HUES64 (cell line): ENCODE measurements around the gene GLI3.
A peak's percentile ranks its signal among the peaks of the same experiment; 100 is the strongest.

ENCODE experiments used
- H3K27ac ChIP-seq: 2 replicates; pipeline ENCODE4 v1.7.0; 2013; ENCODE audit warnings: low read depth, low read length, inconsistent platforms
- H3K27me3 ChIP-seq: 2 replicates; pipeline ENCODE4 v1.6.1; 2013; ENCODE audit warnings: mild to moderate bottlenecking, low read length; ENCODE audit not compliant: insufficient read depth
- H3K36me3 ChIP-seq: 2 replicates; pipeline ENCODE4 v1.6.1; 2013; ENCODE audit warnings: mild to moderate bottlenecking, low read length; ENCODE audit not compliant: insufficient read depth
- H3K4me1 ChIP-seq: 2 replicates; pipeline ENCODE4 v1.6.1; 2013; ENCODE audit warnings: mild to moderate bottlenecking, low read length, moderate library complexity; ENCODE audit not compliant: insufficient read depth
- H3K4me3 ChIP-seq: 2 replicates; pipeline ENCODE4 v1.5.1; 2013; ENCODE audit warnings: mild to moderate bottlenecking, low read length, moderate library complexity
- H3K9ac ChIP-seq: 2 replicates; pipeline ENCODE4 v1.6.1; 2013; ENCODE audit warnings: mild to moderate bottlenecking, low read depth, low read length
- H3K9me3 ChIP-seq: 2 replicates; pipeline ENCODE4 v1.6.1; 2013; ENCODE audit warnings: low read depth, low read length; ENCODE audit not compliant: insufficient read depth
- WGBS: fragments of 150-250, 120-280 bp; methylation state at CpG from one replicate; pipeline ENCODE4 v1.1.7; 2013; ENCODE audit warnings: missing lambda C conversion rate; 5-methylcytosine and 5-hydroxymethylcytosine counted together

Gene GLI3

GRCh38 chr7:42159130-42159529 is 77.9 kb downstream of the GLI3 start:
- H3K4me1 ChIP-seq = peaks cover 45% of the 10 kb centered on the region
- WGBS = 84% methylated on average over 3 of the region's 3 CpGs
- H3K27ac ChIP-seq = no peak overlapping the region
- no peak overlapping the region for H3K9ac ChIP-seq
- no peaks in the 10 kb centered on the region for H3K27me3 ChIP-seq
- H3K4me3 ChIP-seq = no peak overlapping the region
- no peaks in the 10 kb centered on the region for H3K36me3 ChIP-seq
- no peaks in the 10 kb centered on the region for H3K9me3 ChIP-seq

- 91% methylated on average over 4 of the region's 6 CpGs for WGBS
- H3K4me3 ChIP-seq = no peak overlapping the region
- H3K27me3 ChIP-seq = no peaks in the 10 kb centered on the region
- H3K9me3 ChIP-seq = no peaks in the 10 kb centered on the region
- H3K4me1 ChIP-seq = peaks cover 55% of the 10 kb centered on the region
- no peaks in the 10 kb centered on the region for H3K36me3 ChIP-seq
- H3K27ac ChIP-seq = no peak overlapping the region
- H3K9ac ChIP-seq = no peak overlapping the region
These were observed 79.9 kb downstream of the GLI3 start for GRCh38 chr7:42156967-42157721.

GRCh38 chr7:42156291-42156865 is 80.6 kb downstream of the GLI3 start:
- H3K9me3 ChIP-seq = no peaks in the 10 kb centered on the region
- H3K9ac ChIP-seq = no peak overlapping the region
- H3K27me3 ChIP-seq = no peaks in the 10 kb centered on the region
- peaks cover 59% of the 10 kb centered on the region for H3K4me1 ChIP-seq
- H3K4me3 ChIP-seq = no peak overlapping the region
- H3K36me3 ChIP-seq = no peaks in the 10 kb centered on the region
- 92% methylated on average over 6 of the region's 6 CpGs for WGBS
- H3K27ac ChIP-seq = no peak overlapping the region

- no peak overlapping the region for H3K27ac ChIP-seq
- peaks cover 65% of the 10 kb centered on the region for H3K4me1 ChIP-seq
- H3K27me3 ChIP-seq = no peaks in the 10 kb centered on the region
- WGBS = 88% methylated on average over 7 of the region's 7 CpGs
- no peak overlapping the region for H3K9ac ChIP-seq
- H3K4me3 ChIP-seq = no peak overlapping the region
- no peaks in the 10 kb centered on the region for H3K9me3 ChIP-seq
- H3K36me3 ChIP-seq = no peaks in the 10 kb centered on the region
These were observed 81.3 kb downstream of the GLI3 start for GRCh38 chr7:42155584-42156290.

- Histone ChIP-seq H3K36me3 (no peaks in the 10 kb centered on the region), H3K27ac (no peak overlapping the region), H3K4me1 (peaks cover 77% of the 10 kb centered on the region), H3K9ac (no peak overlapping the region), H3K9me3 (no peaks in the 10 kb centered on the region), H3K27me3 (no peaks in the 10 kb centered on the region), H3K4me3 (no peak overlapping the region)
- WGBS = 77% methylated on average over 9 of the region's 9 CpGs
These were observed 82.8 kb downstream of the GLI3 start for GRCh38 chr7:42154173-42154572.

GRCh38 chr7:42152329-42153205 is 84.4 kb downstream of the GLI3 start:
- Histone ChIP-seq H3K27me3 (no peaks in the 10 kb centered on the region), H3K9me3 (no peaks in the 10 kb centered on the region), H3K4me3 (no peak overlapping the region), H3K9ac (peak overlapping the region; percentile 39; the same call in 1 of the 2 replicates), H3K27ac (peak overlapping the region; percentile 18), H3K4me1 (peaks cover 71% of the 10 kb centered on the region), H3K36me3 (peaks cover 8% of the 10 kb centered on the region)
- 56% methylated on average over 10 of the region's 11 CpGs for WGBS

- 86% methylated on average over 7 of the region's 7 CpGs for WGBS
- Histone ChIP-seq H3K4me1 (peaks cover 61% of the 10 kb centered on the region), H3K27me3 (no peaks in the 10 kb centered on the region), H3K36me3 (peaks cover 19% of the 10 kb centered on the region), H3K4me3 (no peak overlapping the region), H3K9me3 (no peaks in the 10 kb centered on the region), H3K27ac (no peak overlapping the region; the same call in 1 of the 2 replicates), H3K9ac (no peak overlapping the region; the same call in 1 of the 2 replicates)
These were observed 85.7 kb downstream of the GLI3 start for GRCh38 chr7:42151309-42151708.

GRCh38 chr7:42145539-42145938 is 91.5 kb downstream of the GLI3 start:
- Histone ChIP-seq H3K4me1 (peaks cover 22% of the 10 kb centered on the region), H3K36me3 (peaks cover 42% of the 10 kb centered on the region), H3K27me3 (no peaks in the 10 kb centered on the region), H3K9me3 (no peaks in the 10 kb centered on the region), H3K27ac (no peak overlapping the region), H3K4me3 (no peak overlapping the region), H3K9ac (no peak overlapping the region)

GRCh38 chr7:42144604-42145003 is 92.4 kb downstream of the GLI3 start:
- WGBS = 92% methylated on average over 4 of the region's 4 CpGs
- Histone ChIP-seq H3K27me3 (no peaks in the 10 kb centered on the region), H3K4me3 (no peak overlapping the region)

GRCh38 chr7:42143711-42144600 is 93.1 kb downstream of the GLI3 start:
- Histone ChIP-seq H3K36me3 (peaks cover 42% of the 10 kb centered on the region), H3K27me3 (no peaks in the 10 kb centered on the region), H3K4me3 (no peak overlapping the region), H3K9ac (no peak overlapping the region), H3K4me1 (peaks cover 15% of the 10 kb centered on the region), H3K27ac (no peak overlapping the region), H3K9me3 (no peaks in the 10 kb centered on the region)
- 94% methylated on average over 14 of the region's 14 CpGs for WGBS

More at GRCh38 chr7:42144604-42145003, 92.4 kb downstream of the GLI3 start:
- peaks cover 42% of the 10 kb centered on the region for H3K36me3 ChIP-seq
- H3K4me1 ChIP-seq = peaks cover 13% of the 10 kb centered on the region; the same call in 1 of the 2 replicates
- no peaks in the 10 kb centered on the region for H3K9me3 ChIP-seq
- no peak overlapping the region for H3K27ac ChIP-seq
- no peak overlapping the region for H3K9ac ChIP-seq
